ENCODE results near the gene FOXP1. TPM values are rescaled to one million over a fixed set of nuclear protein-coding genes. Genes with fewer than 3 reads are reported as not detected.

The FOXP1 gene
- total and polyA plus RNA-seq, 8 donors, result 95.1 to 143 (median 123) TPM

DNA sequence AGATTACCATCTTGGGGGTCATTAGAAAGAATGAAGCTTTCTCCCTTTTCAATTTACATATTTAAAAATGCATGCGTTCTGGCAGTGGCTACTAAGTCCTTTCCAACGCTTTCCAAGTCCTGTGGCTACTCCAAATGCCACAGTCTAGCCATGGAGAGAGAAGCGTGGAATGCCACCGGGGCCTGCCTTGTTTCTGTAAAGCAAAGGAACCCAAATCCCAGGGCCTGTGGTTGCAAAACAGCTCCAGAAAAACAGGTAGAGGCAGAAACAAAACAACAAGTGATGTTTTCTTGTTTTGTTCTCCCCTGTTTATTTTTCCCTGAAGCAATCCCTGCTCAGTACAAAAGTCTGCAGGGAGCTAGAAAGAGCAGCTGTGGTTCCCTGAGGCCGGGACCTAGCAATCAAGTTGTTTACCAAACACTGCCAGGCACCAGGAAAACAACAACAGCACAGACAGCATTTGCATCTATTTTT lies 85.5 kb downstream of the FOXP1 start:
- H3K27me3 ChIP-seq, result no peaks in the 10 kb centered on the region
- no peak overlapping the region for H3K27ac ChIP-seq
- ATAC-seq (no peak), DNase-seq (no peak)
- intact Hi-C loops (cut with DNase I), result no loop called here
- peaks cover 0 to 26% of the 10 kb centered on the region in 2 donors for H3K4me1 ChIP-seq
- no peak overlapping the region for H3K4me3 ChIP-seq
- no peak for TF ChIP-seq CTCF (IDR thresholded peaks at IDR 0.05)
- peaks cover 0 to 3% of the 10 kb centered on the region in 2 donors for H3K36me3 ChIP-seq
- H3K9me3 ChIP-seq, result no peaks in the 10 kb centered on the region

GRCh38 chr3:71497367-71497897 lies 86.1 kb downstream of the FOXP1 start:
- intact Hi-C loops (cut with DNase I), result no loop called here
- DNase-seq (no peak), ATAC-seq (no peak)
- no peak for TF ChIP-seq CTCF (IDR thresholded peaks at IDR 0.05)
- Histone ChIP-seq H3K27ac (no peak overlapping the region), H3K36me3 (peaks cover 0 to 3% of the 10 kb centered on the region in 2 donors), H3K4me3 (no peak overlapping the region), H3K4me1 (peaks cover 0 to 26% of the 10 kb centered on the region in 2 donors), H3K9me3 (no peaks in the 10 kb centered on the region), H3K27me3 (no peaks in the 10 kb centered on the region)

GRCh38 chr3:71495708-71496472 lies 87.6 kb downstream of the FOXP1 start:
- H3K4me3 ChIP-seq, result no peak overlapping the region

GRCh38 chr3:71494212-71494611 lies 89.3 kb downstream of the FOXP1 start:
- Histone ChIP-seq H3K27ac (no peak overlapping the region), H3K4me3 (no peak overlapping the region), H3K36me3 (peaks cover 0 to 8% of the 10 kb centered on the region in 2 donors), H3K27me3 (no peaks in the 10 kb centered on the region), H3K9me3 (no peaks in the 10 kb centered on the region), H3K4me1 (peaks cover 0 to 26% of the 10 kb centered on the region in 2 donors)
- ATAC-seq, result no peak
- no peak for TF ChIP-seq CTCF (IDR thresholded peaks at IDR 0.05)
- intact Hi-C loops (cut with DNase I), result no loop called here
- DNase-seq, result no peak

More at GRCh38 chr3:71495708-71496472, 87.6 kb downstream of the FOXP1 start:
- intact Hi-C loops (cut with DNase I), result no loop called here
- ATAC-seq (peak; percentile 76), DNase-seq (no peak)
- H3K27ac ChIP-seq, result peak overlapping the region; percentile 40 to 65
- no peak for TF ChIP-seq CTCF (IDR thresholded peaks at IDR 0.05)
- H3K27me3 ChIP-seq, result no peaks in the 10 kb centered on the region
- H3K9me3 ChIP-seq, result no peaks in the 10 kb centered on the region
- peaks cover 0 to 8% of the 10 kb centered on the region in 2 donors for H3K36me3 ChIP-seq
- peaks cover 0 to 26% of the 10 kb centered on the region in 2 donors for H3K4me1 ChIP-seq

GRCh38 chr3:71492974-71493771 lies 90.4 kb downstream of the FOXP1 start:
- no peaks in the 10 kb centered on the region for H3K9me3 ChIP-seq
- no peak for ATAC-seq
- H3K27me3 ChIP-seq, result no peaks in the 10 kb centered on the region
- H3K27ac ChIP-seq, result no peak overlapping the region
- H3K4me1 ChIP-seq, result peaks cover 0 to 26% of the 10 kb centered on the region in 2 donors
- no peak for TF ChIP-seq CTCF (IDR thresholded peaks at IDR 0.05)
- intact Hi-C loops (cut with DNase I), result no loop called here
- peaks cover 0 to 8% of the 10 kb centered on the region in 2 donors for H3K36me3 ChIP-seq
- no peak overlapping the region for H3K4me3 ChIP-seq
- no peak for DNase-seq
